HG03469 (cell line): ENCODE data around the gene CD82.
"Not testable (repeated sequence)": the region's sequence is repeated elsewhere in the genome, so short reads cannot be mapped to it uniquely, and the experiment has no call there.

Experiments used
- ATAC-seq: cut with Tn5 transposase; IDR thresholded peaks from one replicate; pipeline ENCODE4 v1.9.1; 2021; ENCODE audit warnings: mild to moderate bottlenecking, moderate library complexity, moderate number of reproducible peaks; ENCODE audit not compliant: unreplicated experiment

CD82 gene

DNA sequence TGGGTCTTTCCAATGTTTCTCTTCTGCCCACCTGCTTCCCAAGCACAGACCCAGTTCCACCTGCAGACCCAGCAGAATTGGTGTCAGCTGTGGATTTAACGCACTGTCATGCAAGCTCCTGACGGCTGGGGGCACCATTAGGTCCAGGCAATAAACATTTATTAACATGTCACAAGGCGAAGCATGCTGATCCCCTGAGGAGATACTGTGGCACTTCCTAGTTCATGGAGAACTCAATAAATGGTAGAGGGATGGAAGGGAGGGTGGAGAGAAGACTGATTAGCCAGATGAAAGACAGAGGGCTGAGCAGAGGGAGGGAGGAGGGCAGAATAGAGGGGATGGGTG lies 93.0 kb downstream of the CD82 start:
- no peak for ATAC-seq

GRCh38 chr11:44659641-44660040 lies 94.2 kb downstream of the CD82 start:
- ATAC-seq = no peak

DNA sequence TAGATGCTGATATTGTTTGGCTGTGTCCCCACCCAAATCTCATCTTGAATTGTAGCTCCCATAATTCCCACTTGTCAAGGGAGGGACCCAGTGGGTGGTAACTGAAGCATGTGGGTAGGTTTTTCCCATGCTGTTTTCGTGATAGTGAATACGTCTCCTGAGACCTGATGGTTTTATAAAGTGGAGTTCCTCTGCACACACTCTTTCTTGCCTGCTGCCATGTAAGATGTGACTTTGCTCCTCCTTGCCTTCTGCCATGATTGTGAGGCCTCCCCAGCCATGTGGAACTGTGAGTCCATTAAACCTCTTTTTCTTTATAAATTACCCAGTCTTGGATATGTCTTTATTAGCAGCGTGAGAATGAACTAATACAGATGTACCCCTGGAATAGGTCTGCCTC lies 95.1 kb downstream of the CD82 start:
- not testable (repeated sequence) for ATAC-seq

- ATAC-seq = no peak
Measured at GRCh38 chr11:44661311-44661717, 95.9 kb downstream of the CD82 start.
